Hematopoietic multipotent progenitor cell treated with erythropoietin and hydrocortisone succinate and interleukin-3 and kit ligand, for 8 days (in vitro differentiated cells): ENCODE results near the gene FDXR.
"Not testable (repeated sequence)": the region's sequence is repeated elsewhere in the genome, so short reads cannot be mapped to it uniquely, and the experiment has no call there.

Experiments used
- DNase-seq: peaks from one replicate; pipeline ENCODE4 v3.0.0-alpha.2; 2015

The FDXR gene

DNA sequence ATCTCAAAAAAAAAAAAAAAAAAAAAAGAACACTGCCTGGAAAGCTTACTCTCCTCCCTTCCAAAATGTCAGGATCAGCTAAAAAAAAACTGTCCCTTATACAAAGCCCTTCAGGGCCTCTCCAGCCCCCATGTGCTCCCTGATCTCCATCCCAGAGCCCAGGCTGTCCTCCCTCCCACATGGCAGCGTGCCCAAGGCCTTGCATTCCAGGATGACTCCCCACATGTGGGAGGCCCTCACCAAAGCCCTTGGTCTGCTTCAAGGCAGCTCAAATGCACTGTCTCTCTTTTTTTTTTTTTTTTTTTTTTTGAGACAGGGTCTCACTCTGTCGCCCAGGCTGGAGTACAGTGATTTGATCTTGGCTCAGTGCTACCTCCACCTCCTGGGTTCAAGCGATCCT, 2.3 kb downstream of the FDXR start:
- no peak for DNase-seq

DNA sequence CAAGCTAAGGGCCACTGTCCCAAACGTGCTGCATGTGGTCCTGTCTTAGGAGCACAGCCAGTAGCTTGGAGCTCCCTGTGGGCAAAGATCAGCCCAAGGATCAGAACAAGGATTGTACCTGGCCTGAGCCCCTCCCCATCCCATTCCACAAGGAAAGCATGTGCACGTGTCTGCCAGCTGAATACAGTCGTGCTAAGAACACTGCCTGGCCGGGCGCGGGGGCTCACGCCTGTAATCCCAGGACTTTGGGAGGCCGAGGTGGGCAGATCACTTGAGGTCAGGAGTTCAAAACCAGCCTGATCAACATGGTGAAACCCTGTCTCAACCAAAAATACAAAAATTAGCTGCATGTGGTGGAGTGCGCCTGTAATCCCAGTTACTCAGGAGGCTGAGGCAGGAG, 2.8 kb downstream of the FDXR start:
- DNase-seq, result not testable (repeated sequence)

DNA sequence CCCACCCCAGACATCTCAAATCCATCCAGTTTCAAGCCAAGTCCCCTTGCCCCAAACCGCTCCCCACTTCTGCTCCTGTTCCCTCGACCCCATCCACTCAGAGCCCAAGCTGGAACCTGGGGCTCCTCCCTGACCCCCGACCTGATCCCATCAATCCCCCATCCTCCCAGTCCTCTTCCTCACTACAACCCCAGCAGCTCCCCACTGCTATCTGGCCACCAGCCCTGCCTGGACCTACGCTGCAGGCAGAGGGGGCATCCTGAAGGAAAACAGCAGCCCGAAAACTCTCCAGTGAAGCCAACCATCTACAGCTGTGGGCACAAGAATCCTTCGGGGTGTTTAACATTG, 3.9 kb downstream of the FDXR start:
- no peak for DNase-seq

DNA sequence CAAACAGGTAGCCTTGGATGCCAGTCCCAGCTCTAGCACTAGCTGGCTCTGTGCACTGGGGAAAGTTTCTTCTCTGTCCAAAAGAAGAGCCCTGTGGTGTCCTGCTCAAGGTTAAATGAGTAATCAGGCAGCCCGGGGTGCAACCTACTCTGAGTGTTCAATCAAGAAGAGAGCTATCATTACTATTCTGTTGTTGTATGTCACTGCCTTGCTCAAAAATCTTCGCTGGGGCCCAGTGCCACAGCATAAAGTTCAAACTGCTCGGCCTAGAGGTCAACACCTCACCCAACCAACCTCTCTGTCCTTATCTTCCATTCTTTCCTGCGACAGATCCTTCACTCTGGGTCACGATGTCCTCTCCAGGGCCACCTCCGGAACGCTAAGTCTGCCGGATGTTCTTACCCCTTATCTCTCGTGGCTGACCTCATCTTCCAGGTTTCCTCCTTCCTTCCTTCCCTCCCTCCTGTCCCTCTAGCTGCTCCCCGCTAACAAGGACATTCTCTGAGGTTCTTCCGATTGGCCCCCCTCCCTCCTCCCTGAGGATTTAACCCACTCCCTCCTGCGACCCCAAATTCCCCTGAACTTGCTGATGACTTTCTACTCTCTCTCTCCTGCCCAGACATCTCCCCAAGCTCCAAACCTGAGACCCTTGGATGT, 4.4 kb downstream of the FDXR start:
- DNase-seq, result peak; percentile 22

DNA sequence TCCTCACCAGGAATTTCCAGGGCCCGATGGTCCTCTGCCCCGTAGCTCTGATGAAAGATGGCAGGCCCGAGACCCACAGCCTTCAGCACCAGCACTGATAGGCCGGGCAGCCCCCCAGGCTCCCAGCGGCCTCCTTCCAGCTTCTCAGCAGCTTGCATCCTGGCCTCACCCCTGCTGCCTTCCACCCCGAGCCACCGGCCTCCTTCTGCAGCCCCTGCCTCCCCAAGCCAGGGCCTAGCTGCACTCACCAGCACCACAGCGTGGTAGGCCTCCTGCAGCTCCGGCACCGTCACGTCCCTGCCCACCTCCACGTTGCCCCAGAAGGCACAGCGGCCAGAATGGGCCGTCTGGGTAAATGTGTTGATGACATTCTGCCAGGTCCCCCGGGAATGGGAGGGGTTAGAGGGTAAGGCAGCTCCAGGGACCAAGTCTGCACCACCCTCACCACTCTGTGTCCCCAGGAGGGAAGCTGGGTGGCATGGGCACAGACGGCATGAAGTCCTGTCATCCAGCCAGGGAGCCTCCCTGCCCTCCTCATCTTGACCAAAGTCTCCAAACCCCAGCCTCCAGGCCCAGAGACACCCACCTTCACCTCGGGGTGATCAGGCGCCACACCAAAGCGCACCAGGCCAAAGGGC, 6.5 kb downstream of the FDXR start:
- DNase-seq, result no peak

DNA sequence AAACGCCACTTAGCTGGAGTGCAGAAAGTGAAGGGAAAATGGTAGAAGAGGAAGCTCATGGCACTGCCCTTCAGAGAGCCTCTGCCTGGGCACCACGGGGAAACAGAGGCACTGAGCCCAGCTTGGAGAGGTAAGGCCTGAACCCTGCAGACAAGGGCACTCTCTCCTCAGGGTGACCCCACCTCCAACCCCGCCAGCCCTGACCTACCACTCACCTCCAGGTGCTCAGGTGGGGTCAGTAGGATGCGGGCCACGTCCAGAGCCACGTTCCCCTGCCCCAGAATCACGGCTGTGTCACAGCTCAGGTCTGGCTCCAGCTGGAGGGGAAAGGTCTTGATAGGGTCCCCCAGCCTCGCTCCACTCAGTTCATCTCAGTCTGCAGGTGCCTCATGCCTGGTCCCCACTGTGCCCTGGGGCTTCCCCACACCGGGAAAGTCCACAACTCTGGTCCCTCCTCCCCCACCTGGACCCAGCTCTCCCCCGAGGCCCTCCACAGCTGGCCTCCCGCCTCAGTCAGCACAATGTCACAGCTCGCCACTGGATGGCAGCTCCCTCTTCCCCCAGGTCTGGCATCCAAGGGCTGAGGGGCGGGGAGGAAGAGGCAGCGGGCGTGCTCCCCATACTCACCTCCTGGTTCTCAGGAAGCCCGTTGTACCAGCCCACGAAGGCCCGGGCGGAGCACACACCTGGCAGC, 7.1 kb downstream of the FDXR start:
- DNase-seq, result no peak

DNA sequence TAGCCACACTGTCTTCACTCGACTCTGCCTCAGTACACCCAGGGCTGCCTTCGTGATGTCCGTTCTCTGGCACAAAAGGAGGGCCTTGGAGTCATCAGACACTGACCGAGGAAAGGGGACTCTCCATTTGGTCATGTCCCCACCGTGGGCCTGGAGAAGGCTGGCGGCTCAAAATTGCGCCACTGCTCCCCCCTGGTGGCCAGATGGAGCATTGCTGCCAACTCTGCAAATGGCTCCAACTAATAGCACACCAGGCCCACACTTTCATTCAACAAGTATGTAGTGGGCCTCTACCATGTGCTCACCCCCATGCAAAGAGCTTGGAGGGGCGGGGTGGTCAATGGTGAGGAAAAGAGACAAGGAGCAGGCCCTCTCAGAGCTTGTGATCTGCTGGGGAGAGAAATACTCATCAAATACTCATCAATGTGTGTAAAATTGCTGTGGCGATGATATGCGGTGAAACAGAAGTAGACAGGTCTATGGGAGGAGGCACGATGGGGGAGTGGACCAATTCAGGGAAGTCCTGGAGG, 7.9 kb downstream of the FDXR start:
- DNase-seq, result peak; percentile 66

DNA sequence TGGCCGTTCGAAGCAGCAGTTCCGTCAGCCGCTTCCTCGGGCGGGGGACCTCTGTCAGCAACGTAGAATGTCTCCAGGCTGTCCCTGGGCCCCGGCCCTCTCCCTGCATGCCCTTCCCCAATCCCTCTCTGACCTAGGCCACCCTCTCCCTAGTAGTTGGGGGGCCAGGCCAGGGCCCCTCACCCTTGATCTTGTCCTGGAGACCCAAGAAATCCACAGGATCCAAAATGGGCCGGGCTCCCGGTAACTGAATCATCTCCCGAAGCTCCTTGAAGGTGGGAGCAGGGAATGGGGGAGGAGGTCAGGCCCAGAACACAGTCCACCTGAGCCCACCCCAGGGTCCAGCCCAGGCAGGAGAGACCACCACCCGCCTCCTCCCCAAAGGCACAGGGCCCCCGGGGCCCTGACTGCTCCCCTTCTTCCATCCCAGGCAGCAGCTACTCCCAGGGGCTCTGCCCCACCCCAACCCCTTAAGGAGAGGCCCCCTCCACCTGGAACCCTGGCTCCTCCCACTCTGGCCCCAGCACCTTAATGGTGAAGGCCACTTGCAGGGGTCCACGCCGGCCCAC, 8.4 kb downstream of the FDXR start:
- DNase-seq, result no peak

DNA sequence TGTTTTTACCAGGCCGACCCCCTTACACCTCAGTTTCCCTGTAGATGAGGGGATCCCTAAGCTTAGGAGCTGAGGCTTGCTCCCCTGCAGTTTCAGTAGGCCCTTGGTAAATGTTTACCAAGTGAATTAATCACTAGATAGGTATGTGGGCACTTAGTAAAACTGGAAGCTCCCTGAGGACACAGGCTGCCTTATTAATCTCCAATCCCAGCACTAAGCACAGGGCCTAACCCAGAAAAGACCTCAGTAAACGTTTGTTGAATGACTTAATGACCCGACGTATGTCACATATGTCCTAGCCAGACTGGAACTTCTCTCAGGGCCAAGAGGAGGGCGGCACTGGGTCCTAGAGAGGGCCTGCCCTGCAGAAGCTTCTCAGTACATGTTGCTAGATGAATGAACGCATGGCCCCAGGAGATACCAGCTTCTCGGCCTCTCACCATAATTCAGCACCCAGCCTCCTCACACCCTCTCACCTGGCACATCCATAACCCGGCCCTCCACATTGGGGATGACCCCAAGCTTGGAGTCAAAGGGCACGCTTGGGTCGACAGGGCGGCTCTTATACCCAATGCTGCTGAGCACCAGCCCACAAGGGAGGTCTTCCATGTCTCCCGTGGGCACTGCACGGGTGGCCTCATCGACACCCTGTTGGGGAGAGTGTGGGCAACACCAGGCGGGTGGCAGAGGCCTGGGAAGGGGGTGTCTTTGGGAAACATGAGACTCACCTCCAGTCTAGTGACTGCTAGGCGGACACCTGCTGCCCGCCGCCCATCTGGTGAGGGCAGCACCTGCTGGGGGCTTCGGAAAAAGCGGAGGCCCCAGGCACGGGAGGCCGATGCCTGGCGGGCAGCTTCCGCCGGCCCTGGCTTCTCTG, 9.1 kb downstream of the FDXR start:
- DNase-seq, result no peak

DNA sequence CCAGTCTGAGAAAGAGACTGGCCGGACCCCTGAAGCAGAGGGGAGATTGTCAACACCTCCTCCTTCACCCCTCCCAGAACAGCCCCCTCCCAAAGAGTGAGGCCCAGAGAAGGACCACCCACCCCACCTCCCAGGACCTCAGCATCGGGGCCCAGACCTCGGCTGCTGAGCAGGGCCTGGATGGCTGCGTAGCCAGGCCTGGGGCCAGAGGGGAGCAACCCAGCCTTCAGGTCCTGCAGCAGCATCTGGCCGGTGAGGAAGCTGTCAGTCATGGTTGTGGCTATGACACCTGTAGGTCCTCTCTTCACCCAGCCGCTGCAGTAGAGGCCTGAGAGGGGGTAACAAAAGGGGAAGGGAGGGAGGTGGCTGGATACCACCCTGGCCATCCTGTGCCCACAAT, 9.9 kb downstream of the FDXR start:
- no peak for DNase-seq

DNA sequence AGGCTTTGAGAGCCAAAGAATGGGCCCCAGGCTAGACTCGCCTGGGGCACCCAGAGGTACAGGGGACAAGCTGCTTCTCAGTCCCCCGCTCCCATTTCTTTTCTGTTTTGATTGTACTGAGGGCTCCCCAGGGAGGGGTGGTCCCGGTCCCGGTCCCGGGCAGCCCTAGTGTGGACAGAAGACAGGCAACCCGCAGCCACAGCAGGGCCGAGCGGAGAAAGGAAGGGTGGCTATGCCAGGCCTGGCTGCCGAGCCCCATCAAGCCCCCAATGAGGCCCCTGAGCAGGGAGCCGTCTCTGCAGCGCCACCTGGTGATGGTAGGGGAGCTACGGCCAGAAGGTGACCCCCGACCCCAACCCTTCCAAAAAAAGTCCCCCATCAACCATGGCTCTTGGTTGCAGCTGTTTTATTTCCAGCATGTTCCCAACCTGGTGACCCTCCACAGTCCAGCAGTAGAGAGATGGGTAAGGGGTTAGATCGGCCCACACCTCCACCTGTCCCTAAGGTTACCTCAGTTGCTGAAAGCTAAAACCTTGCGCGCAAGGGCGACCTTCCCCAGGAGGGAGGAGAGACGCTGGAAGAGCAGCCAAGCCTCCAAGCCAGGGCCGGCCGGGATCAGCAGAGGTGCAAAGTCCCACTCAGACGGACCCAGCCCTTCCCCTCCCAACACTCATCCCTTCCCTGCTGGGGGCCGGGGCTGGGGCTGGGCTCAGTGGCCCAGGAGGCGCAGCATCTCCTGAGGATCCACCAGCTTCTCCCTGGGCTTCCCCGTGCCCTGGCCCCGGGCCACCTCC, 10.5 kb downstream of the FDXR start:
- DNase-seq, result peak; percentile 74

DNA sequence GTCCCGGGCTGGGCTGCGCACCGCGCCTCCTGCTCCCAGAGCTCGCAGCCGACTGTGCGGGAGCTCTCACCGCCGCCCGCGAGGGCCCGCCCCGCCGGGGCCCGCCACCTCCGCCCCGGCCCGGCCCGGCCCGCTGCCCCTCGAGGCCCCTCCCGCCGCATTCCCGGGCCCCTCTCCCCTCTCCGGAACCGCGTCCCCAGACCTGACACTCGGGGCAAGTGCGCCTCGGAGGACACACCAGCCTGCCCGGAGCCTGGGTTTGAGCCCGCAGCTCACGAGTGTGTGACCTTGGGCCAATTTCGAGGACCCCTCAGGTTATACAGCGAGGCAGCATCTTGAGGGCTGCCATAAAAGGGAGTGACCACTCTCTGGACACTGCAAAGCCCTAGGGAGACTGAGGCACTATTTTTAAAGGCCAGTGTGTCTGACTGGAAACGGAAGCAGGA, 11.1 kb downstream of the FDXR start:
- no peak for DNase-seq

DNA sequence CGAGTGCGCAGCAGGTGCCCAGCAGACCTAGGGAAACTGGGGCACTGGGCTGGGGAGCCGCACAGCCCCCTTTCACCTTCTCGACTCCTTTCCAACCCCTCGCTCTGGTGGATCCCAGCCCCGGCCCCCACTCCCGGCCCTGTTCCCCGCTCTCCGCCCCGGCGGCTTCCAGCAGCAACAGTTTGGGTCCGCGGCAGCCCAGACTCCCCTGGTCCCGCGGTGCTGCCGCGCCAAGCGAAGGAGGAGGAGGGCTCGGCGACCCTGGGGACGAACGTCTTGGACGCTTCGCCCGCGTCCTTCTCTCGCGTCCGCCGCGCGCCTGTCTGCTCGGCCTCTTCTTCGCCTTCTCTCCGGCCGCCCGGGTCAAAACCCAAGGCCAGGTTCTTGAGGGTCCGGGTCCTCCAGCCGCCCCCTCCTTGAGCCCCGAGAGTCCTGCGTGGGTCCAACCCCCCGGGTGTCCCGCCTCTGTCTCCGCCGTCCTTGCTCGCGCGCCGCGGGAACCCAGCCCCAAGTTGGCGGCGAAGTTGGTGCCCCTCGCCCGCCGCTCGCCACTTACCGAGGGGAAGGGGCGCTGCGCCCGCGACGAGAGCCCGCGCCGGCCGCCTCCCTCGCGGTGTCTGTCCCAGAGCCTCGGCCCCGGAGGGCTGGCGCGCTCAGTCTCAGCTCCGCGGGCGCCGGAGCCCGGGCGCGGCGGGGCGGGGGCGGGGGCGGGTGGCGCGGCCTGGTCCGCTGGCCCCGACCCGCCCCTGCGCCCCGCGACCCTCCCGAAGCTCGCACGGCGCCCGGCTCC, 11.7 kb downstream of the FDXR start:
- no peak for DNase-seq

DNA sequence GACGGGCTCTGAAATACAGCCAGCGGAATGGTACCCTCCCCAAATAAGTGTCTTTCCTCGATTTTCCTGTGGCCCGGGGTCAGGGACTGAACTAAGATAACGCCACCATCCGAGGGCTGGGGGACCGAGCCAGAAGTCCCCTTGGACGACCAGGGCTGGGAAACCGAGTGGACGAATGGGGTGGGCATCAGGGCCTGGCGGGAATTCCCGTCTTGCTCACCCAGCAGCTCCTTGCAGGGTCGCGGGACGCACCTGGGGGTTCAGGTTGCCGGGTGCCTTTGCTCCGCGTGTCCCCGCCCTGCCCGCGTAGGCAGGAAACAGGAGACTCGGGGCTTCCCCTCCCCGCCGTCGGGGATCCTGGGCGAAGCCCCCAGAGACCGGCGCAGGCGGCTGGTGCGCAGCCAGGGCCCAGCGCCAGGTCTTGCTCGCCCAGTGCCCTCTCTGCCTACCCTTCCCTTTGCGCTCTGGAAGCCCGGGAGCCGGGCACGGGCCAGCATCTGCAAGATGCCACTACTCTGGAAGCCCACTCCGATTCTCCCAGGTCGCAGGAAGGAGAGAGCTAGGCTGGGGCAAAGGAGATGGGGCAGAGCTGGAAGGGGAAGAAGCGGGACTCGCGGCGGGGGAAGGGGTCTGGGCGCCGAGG, 12.4 kb downstream of the FDXR start:
- DNase-seq, result no peak

DNA sequence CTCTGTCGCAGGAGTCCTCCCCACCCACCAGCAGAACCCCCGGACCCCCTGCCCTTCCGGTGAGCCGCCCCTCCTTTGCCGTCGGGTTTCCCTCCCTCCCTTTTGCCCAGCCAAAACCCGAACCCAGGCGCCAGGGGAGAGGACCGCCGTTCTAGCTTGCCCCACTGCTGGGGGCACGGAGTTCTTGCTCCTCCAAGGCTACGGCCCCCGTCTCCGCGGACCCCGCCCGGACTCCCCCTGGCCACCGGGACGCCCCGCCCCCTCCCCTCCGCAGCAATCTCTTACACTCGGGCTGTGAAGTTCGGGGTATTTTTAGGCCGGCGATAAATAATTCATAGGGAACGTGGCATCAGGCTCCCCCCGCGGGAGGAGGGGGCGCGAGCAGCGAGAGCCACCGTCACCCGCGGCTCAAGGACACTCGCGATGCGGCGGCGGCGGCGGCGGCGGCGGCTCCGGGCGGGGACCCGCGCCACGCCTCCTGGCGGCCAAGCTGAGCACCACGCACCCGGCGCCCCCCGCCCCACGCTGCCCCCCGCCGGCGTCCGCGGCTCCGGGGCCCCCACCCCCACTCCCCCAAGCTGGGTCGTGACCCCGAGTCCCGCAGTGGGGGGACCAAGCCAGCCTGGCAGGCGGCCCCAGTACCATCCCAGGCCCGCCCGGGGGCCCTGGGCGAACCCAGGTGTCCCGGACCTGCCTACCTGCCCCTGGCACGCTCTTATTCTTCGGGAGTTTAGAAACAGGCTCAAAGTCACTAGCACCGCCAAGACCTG, 13.2 kb downstream of the FDXR start, which contains the start of gene GRIN2C:
Gene GRIN2C, minus strand, starts transcription at position 427 of the 770 bp plus-strand sequence. CDS start 4,793 bp downstream, outside the sequence.
- no peak for DNase-seq

DNA sequence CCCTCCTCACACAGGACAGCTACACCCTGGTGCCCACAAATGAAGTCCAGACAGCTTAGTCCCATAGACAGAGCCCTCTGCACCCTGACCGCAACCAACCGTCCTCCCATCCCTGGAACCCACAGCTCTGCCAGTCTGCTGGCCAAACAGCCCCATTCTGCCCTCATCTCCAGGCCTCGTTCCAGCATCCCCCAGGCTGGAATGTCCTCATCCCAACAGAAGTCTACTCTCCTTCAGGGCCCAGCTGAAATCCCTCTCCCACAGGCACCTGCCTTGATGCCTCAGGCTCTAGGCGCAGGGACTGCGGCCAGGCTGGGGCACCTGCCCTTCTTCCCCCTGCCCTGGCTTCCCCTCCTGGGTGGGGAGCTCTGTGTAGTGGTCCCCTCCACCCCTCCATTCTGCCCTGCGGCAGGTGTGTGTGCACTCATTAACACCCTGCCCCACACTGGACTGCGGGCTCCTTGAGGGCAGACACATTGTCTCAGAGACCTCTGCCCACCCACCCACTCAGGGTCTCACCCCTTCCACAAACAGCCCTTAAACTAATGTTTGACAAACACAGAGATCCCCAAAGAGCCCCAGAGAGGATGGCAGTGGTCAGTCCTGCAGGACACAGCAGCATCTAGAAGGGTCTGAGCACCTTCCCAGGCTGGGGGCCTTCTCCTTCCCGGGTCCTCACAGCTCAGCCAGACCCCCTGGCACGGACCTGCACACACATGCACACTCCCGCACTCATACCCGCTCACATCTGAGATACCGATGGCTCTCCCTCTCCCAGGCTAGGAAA, 13.9 kb downstream of the FDXR start:
- no peak for DNase-seq

DNA sequence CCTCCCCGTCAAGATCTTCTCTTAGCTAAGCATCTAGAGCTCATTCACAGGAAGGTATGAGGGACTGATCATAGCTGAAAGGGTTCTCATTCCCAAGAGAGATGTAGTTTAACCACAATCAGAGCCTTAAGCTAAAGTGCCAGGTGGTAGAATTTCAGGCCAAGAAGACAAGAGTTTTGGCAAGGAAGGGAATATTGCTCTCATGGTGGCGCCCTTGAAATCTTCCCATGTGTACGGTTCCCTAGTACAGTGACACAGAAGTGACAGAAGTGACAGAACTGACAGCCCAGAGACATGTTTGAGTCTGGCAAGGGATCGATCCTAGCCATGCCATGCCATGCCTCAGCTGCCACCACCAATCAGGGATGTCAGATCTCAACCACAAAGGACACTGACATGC, 15.6 kb downstream of the FDXR start:
- no peak for DNase-seq

DNA sequence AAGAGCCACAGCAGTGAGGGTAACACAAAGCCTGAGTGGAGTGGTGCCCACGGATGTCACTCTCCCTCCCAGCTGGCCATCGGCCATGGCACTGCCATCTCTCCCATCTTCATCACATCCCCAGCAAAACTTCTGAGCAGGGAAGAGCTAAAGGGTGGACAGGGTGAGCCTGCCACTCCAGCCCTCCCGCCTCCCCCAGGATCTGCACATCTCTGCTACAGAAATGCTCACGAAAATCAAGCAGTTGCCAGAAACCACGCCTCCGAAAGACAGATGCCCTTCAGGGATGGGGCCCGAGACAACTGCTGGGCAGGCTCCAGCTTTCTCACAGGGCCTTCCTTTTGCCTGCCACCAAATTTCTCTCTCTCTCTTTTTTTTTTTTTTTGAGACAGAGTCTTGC, 16.7 kb downstream of the FDXR start:
- no peak for DNase-seq

DNA sequence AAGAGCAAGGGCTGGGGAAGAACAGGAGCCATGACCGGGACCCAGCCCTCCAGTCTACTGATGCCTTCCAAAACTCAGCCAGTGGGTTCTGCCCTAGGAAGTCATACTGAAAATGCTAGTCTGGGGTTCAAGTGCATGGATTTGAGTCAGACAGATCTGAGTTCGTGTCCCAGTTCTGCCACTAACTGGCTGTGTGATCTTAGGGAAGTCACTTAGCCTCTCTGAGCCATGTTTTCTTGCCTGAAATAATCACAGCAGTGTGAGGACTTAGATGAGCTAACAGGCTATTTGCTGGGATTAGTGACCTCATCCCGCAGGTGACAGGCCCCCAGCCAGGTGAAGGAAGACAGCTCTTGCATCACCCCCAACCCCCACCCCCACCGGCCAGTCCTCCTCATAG, 17.5 kb downstream of the FDXR start:
- DNase-seq, result no peak
